SU-DHL-6 (cell line): Measurements from ENCODE around the gene DLX1.
"Not testable (repeated sequence)": the region's sequence is repeated elsewhere in the genome, so short reads cannot be mapped to it uniquely, and the experiment has no call there.

Experiments
- H2AFZ ChIP-seq: fragments of 200-600 bp; sonication (generic); 2 replicates; pipeline ENCODE4 v1.6.1; 2014; ENCODE audit warnings: low read depth, mild to moderate bottlenecking, moderate library complexity, mixed read lengths, antibody characterized with exemption, low read length; ENCODE audit not compliant: severe bottlenecking
- H3F3A ChIP-seq: fragments of 200-600 bp; shearing (Covaris generic); 2 replicates; pipeline ENCODE4 v1.6.0; 2016; ENCODE audit warnings: antibody characterized with exemption, mild to moderate bottlenecking; ENCODE audit not compliant: insufficient read depth
- H3K27ac ChIP-seq: fragments of 200-600 bp; sonication (generic); 2 replicates; pipeline ENCODE4 v1.5.1; 2016; ENCODE audit warnings: low read depth, mild to moderate bottlenecking, low read length, moderate library complexity, mixed read lengths
- H3K27me3 ChIP-seq: fragments of 200-600 bp; sonication (generic), shearing (Covaris generic); 2 replicates; pipeline ENCODE4 v1.6.0; 2014; ENCODE audit warnings: mild to moderate bottlenecking, low read length
- H3K36me3 ChIP-seq: fragments of 200-600 bp; sonication (generic); 2 replicates; pipeline ENCODE4 v1.6.1; 2014; ENCODE audit warnings: mild to moderate bottlenecking, low read length, mixed read lengths
- H3K4me2 ChIP-seq: fragments of 300-600, 200-600 bp; shearing (Covaris generic), sonication (generic); 2 replicates; pipeline ENCODE4 v1.6.0; 2014; ENCODE audit warnings: low read length, low read depth, mild to moderate bottlenecking; ENCODE audit not compliant: poor library complexity, severe bottlenecking
- H3K4me3 ChIP-seq: fragments of 200-600 bp; sonication (generic); 2 replicates; pipeline ENCODE4 v1.5.1; 2014; ENCODE audit warnings: antibody characterized with exemption, low read length, mild to moderate bottlenecking, mixed read lengths; ENCODE audit not compliant: insufficient read depth, poor library complexity, severe bottlenecking
- H3K79me2 ChIP-seq: fragments of 200-600 bp; sonication (generic); 2 replicates; pipeline ENCODE4 v1.6.1; 2014; ENCODE audit warnings: mild to moderate bottlenecking, low read length, moderate library complexity; ENCODE audit not compliant: insufficient read depth
- H3K9ac ChIP-seq: fragments of 200-600 bp; sonication (generic); 2 replicates; pipeline ENCODE4 v1.7.0; 2014; ENCODE audit warnings: mild to moderate bottlenecking, low read length
- H3K9me2 ChIP-seq: fragments of 200-600 bp; sonication (generic); replicated peaks from 2 replicates; pipeline ENCODE4 v1.6.1; 2014; ENCODE audit warnings: low read length; ENCODE audit not compliant: insufficient read depth
- H3K9me3 ChIP-seq: fragments of 200-600 bp; sonication (generic); 2 replicates; pipeline ENCODE4 v1.6.1; 2014; ENCODE audit warnings: low read length, mixed read lengths; ENCODE audit not compliant: insufficient read depth
- H4K20me1 ChIP-seq: fragments of 200-600 bp; sonication (generic); 2 replicates; pipeline ENCODE4 v1.6.1; 2014; ENCODE audit warnings: low read depth, mild to moderate bottlenecking, antibody characterized with exemption, low read length, moderate library complexity, mixed read lengths
- CTCF ChIP-seq: fragments of 200-600 bp; sonication (generic); IDR thresholded peaks from one replicate; pipeline ENCODE4 v1.5.1; 2017; ENCODE audit warnings: antibody characterized with exemption, mild to moderate bottlenecking, low read length, moderate library complexity; ENCODE audit not compliant: insufficient read depth, poor library complexity, severe bottlenecking
- EZH2phosphoT487 ChIP-seq: fragments of 200-600 bp; sonication (generic), shearing (Covaris generic); conservative IDR thresholded peaks from 2 replicates; pipeline ENCODE4 v1.6.1; 2018; ENCODE audit warnings: mild to moderate bottlenecking, antibody characterized with exemption, low read length, moderate library complexity, mixed read lengths

The DLX1 gene

GRCh38 chr2:172053486-172053885, 31.8 kb upstream of the DLX1 start:
- Histone ChIP-seq H3F3A (no peaks in the 10 kb centered on the region), H3K4me3 (no peak overlapping the region), H3K9ac (no peak overlapping the region), H3K9me3 (no peaks in the 10 kb centered on the region), H4K20me1 (no peaks in the 10 kb centered on the region; the same call in 1 of the 2 replicates), H3K27me3 (no peaks in the 10 kb centered on the region), H3K36me3 (no peaks in the 10 kb centered on the region), H3K4me2 (no peak overlapping the region), H3K79me2 (no peaks in the 10 kb centered on the region), H2AFZ (no peak overlapping the region), H3K9me2 (no peaks in the 10 kb centered on the region), H3K27ac (no peak overlapping the region)
- no peak for TF ChIP-seq EZH2phosphoT487
- no peak for TF ChIP-seq CTCF

- no peaks in the 10 kb centered on the region for H3F3A ChIP-seq
- no peaks in the 10 kb centered on the region for H3K27me3 ChIP-seq
- TF ChIP-seq EZH2phosphoT487: no peak
- TF ChIP-seq CTCF: no peak
- H3K9ac ChIP-seq: no peak overlapping the region
- H3K9me2 ChIP-seq: no peaks in the 10 kb centered on the region
- no peak overlapping the region for H3K4me3 ChIP-seq
- no peak overlapping the region for H2AFZ ChIP-seq
- H3K79me2 ChIP-seq: no peaks in the 10 kb centered on the region
- H3K9me3 ChIP-seq: no peaks in the 10 kb centered on the region
- H3K27ac ChIP-seq: no peak overlapping the region
- H4K20me1 ChIP-seq: no peaks in the 10 kb centered on the region; the same call in 1 of the 2 replicates
- no peaks in the 10 kb centered on the region for H3K36me3 ChIP-seq
- no peak overlapping the region for H3K4me2 ChIP-seq
Observed at GRCh38 chr2:172056293-172056692, 29.0 kb upstream of the DLX1 start.

DNA sequence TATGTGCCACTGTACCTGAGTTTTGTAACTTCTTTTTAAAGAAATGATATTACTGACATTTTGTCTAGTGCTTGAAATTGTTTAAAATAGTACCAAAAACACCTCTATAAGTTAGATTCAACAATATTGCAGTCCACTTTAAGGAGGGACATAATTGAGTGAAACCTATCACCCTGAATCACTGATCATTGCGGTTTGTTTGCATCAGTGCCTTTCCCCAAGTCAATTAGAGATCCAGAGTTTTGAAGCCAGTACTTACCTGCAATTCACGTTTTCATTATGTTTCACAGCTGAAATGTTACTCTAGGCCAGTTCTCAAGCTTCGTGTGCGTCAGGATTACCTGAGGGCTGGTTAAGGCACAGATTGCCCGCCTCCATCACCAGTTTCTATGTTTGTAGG, 26.6 kb upstream of the DLX1 start:
- TF ChIP-seq CTCF (no peak), EZH2phosphoT487 (no peak)
- H3K79me2 ChIP-seq: no peaks in the 10 kb centered on the region
- no peak overlapping the region for H3K9ac ChIP-seq
- no peaks in the 10 kb centered on the region for H3K9me3 ChIP-seq
- no peak overlapping the region for H2AFZ ChIP-seq
- no peaks in the 10 kb centered on the region for H3K9me2 ChIP-seq
- no peaks in the 10 kb centered on the region for H3K27me3 ChIP-seq
- H3K27ac ChIP-seq: no peak overlapping the region
- no peak overlapping the region for H3K4me2 ChIP-seq
- H3K36me3 ChIP-seq: no peaks in the 10 kb centered on the region
- no peak overlapping the region for H3K4me3 ChIP-seq
- H4K20me1 ChIP-seq: no peaks in the 10 kb centered on the region; the same call in 1 of the 2 replicates
- no peaks in the 10 kb centered on the region for H3F3A ChIP-seq

DNA sequence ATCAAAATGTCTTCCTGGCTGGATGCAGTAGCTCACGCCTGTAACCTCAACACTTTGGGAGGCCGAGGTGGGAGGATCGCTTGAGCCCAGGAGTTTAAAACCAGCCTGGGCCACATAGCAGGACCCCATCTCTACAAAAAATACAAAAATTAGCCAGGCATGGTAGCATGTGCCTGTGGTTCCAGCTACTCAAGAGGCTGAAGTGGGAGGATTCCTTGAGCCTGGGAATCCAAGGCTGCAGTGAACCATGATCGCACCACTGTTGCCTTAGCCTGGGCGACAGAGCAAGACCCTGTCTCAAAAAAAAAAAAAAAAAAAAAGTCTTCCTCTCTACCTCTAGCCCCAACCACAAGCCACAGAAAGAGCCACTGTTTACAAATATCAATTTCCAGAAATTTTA, 25.2 kb upstream of the DLX1 start:
- H3K4me2 ChIP-seq, H2AFZ ChIP-seq, H3K27ac ChIP-seq, H4K20me1 ChIP-seq, H3K9me3 ChIP-seq, H3K36me3 ChIP-seq, H3K9me2 ChIP-seq, H3K79me2 ChIP-seq, H3F3A ChIP-seq, H3K9ac ChIP-seq, H3K27me3 ChIP-seq, H3K4me3 ChIP-seq: not testable (repeated sequence)
